AG10803 (cell line): ENCODE data around the gene MYBPC1.
"Not testable (repeated sequence)": the region's sequence is repeated elsewhere in the genome, so short reads cannot be mapped to it uniquely, and the experiment has no call there.

Experiments
- DNase-seq: peaks from one replicate; pipeline ENCODE4 v3.0.0; 2010; ENCODE audit warnings: low read depth
- H3K4me3 ChIP-seq: 2 replicates; pipeline ENCODE4 v1.5.1; 2011; ENCODE audit warnings: mild to moderate bottlenecking, low read length, control low read depth
- TF ChIP-seq, protein P1 (sequence below): conservative IDR thresholded peaks from 2 replicates; pipeline ENCODE4 v1.5.1; 2011; ENCODE audit warnings: mild to moderate bottlenecking, low read length, control low read depth, inconsistent platforms

Gene MYBPC1

DNA sequence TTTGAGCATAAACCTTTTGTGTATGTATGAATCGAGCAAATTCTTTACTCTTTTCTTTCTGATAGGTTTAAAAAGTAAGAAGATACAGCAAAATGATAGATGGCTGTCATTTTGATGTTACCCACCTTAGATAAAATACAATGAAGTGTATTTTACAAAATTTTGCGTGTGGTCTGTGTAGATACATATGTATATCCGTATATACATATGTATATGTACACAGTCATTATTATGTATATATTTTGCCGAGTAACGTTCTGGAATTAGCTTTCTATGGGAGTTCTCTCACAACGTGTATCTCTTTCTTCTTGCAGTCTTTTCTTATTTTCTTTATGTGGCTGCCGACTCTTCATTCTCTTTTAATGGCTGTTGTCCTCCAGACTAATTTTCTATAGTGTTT is 70.2 kb downstream of the MYBPC1 start:
- H3K4me3 ChIP-seq = no peak overlapping the region
- TF ChIP-seq, protein P1, sequence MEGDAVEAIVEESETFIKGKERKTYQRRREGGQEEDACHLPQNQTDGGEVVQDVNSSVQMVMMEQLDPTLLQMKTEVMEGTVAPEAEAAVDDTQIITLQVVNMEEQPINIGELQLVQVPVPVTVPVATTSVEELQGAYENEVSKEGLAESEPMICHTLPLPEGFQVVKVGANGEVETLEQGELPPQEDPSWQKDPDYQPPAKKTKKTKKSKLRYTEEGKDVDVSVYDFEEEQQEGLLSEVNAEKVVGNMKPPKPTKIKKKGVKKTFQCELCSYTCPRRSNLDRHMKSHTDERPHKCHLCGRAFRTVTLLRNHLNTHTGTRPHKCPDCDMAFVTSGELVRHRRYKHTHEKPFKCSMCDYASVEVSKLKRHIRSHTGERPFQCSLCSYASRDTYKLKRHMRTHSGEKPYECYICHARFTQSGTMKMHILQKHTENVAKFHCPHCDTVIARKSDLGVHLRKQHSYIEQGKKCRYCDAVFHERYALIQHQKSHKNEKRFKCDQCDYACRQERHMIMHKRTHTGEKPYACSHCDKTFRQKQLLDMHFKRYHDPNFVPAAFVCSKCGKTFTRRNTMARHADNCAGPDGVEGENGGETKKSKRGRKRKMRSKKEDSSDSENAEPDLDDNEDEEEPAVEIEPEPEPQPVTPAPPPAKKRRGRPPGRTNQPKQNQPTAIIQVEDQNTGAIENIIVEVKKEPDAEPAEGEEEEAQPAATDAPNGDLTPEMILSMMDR = no peak
- DNase-seq = no peak

DNA sequence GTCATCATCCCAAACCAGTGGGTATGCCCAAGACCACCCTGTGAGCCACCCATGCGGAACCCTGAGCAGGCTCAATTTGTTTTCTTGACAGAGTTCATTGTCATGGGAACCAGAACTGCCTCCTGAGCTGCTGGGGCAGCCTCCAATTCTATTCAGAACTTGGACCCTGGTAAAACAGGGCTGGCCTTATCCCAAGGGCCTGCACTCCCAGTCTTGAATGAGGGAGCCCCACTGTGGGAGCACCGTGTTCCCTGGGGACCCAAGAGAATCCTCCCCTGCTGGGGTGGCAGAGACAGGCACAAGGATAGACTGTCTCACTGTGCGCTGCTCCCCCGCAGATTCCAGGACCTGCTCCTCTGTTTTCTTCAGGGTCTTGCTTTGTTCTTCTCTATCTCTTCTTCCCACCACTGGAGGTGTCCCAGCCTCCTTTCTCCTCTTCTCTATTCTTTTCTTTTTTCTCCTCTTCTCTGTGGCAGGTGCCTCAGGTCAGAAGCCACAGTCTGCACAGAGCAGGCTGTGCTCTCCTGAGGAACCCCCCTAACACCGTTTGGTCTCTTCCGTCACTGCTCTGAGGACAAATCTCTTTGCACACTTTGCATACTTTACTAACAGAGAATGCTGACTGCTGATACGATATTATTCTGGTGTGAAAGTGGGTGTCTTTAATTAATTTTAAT is 71.4 kb downstream of the MYBPC1 start:
- DNase-seq = no peak
- TF ChIP-seq, protein P1 = no peak
- no peak overlapping the region for H3K4me3 ChIP-seq

DNA sequence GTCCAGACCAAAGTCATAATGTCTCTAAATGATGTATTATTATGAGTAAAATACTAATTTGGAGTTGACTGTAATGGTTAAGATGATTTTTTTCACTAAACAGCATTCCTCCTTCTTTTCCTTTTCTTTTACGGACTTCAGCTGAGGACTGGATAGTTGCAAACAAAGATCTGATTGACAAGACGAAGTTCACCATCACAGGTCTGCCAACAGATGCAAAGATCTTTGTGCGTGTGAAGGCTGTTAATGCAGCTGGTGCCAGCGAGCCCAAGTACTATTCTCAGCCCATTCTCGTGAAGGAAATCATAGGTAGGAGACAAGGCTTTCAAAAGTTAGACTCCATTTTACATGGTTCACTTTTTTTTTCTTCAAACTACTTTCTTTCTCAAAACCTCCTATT is 72.8 kb downstream of the MYBPC1 start:
- no peak overlapping the region for H3K4me3 ChIP-seq
- TF ChIP-seq, protein P1 = no peak
- DNase-seq = no peak

DNA sequence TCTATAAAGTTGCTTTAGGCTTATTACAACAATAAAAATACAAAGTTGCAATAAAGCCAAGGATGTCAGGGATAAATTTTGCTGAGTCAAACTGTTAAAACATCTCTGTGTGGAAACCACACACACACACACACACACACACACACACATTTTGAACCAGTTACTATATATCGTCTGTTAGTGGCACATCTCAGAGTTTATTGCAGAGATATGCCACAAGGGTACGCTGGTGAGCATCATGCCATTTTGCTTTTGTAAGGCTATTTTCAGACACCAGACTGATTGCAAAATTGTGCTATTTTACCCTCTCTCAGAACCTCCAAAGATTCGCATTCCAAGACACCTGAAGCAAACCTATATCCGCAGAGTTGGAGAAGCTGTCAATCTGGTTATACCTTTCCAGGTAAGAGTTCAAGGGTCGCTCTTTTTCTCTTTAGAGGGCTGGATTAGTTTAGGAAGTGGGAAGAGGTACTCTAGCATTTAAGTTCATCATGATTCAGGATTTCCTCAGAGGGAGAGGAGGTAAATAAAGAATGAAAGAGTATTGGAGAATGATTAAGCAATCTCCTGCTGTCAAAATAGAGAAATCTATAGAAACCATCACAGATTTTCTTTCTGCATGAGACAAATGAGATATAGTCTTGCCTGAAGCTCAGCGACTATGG is 75.4 kb downstream of the MYBPC1 start:
- DNase-seq = peak; percentile 60
- TF ChIP-seq, protein P1 = peak; percentile 62
- no peak overlapping the region for H3K4me3 ChIP-seq

DNA sequence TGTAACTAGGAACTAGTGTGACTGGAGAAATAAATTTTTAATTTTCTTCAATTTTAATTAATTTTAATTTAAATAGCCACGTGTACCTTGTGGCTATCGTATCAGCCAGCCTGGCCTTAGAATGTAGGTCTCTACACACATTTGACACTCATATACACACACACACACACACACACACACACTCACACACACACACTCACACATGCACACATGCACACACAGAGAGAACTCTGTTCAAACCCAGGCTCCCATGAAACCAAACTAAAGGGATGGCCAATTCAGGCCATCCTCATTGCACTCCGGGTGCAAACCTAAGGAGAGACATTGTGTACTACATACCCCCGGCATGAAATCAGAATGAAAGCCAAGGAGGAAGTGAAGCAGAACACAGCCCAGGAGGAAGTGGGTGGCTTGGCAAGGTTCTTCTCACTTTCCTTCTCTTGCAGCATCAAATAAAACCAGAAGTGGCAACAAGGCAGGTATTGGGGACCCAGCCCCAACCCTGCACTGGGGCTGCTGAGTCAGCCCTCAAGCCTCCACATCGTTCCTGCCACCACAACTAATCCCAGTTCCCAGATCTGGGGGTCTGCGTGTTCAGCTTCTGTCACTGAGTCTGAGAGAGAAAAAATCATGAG is 76.5 kb downstream of the MYBPC1 start:
- no peak for DNase-seq
- no peak overlapping the region for H3K4me3 ChIP-seq
- TF ChIP-seq, protein P1 = no peak

DNA sequence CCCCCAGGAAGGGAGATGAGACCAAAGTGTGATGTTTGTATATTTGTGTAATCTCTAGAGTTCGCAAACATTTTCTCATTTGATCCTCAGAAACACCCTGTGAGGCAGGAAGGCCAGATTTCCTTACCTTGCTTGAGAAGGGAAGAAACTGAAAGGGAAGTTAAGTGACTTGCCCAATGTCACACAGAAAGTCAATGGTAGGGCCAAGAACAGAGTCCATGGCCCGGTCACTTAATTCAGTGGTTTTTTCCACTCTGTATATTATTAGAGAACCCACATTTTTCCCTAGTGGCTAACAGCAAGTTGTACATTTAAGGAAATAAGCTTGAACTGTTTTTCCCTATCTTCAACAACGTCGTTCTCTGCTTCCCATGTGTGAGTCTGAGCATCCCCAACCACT is 77.1 kb downstream of the MYBPC1 start:
- TF ChIP-seq, protein P1 = no peak
- no peak for DNase-seq
- no peak overlapping the region for H3K4me3 ChIP-seq

DNA sequence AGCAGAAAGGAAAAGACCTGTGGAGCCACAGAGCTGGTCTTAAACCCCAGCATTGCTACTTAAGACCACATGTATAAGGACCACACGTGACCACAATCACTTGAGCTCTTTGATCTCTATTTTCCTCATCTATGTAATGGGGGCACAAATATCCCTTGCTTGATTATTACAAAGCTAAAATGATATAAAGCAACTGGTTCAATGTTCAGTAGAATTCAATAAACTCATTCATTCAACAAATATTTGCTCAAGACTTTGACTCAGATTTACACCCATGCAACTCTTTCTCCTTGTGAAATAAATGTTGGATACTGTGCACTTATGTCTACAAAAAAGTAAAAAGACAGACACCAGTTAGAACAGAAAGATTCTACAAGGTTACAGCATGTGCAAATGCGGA is 80.8 kb downstream of the MYBPC1 start:
- DNase-seq = no peak
- TF ChIP-seq, protein P1 = no peak
- H3K4me3 ChIP-seq = no peak overlapping the region

DNA sequence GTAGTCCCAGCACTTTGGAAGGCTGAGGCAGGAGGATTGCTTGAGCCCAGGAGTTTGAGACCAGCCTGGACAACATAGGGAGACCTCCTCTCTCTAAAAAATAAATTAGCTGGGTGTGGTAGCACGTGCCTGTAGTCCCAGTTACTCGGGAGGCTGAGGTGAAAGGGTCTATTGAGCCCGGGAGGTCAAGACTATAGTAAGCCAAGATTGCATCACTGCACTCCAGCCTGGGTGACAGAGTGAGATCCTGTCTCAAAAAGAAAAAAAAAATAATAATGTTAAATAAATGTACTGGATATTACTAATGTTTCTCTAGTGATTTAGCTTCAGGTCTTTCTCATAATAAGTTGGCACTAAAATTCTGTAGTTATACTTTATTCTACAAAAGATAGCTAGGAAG is 81.7 kb downstream of the MYBPC1 start:
- not testable (repeated sequence) for DNase-seq, H3K4me3 ChIP-seq
